Activated CD8-positive, alpha-beta T cell treated with anti-CD3 and anti-CD28 coated beads for 36 hours (primary cell): ENCODE measurements around the gene LY9. TPM values are rescaled to one million over a fixed set of nuclear protein-coding genes. Genes with fewer than 3 reads are reported as not detected.

Experiments
- ATAC-seq: fragments of 200-7000 bp; cut with Tn5 transposase; one replicate; pipeline ENCODE4 v1.10.0; 2021; ENCODE audit warnings: mild to moderate bottlenecking, moderate library complexity
- CTCF ChIA-PET: fragments of 350-600 bp; sonication (Branson Sonifier 250); formaldehyde crosslinking; loops from one replicate; lab custom pipeline; 2021; ENCODE audit warnings: antibody characterized with exemption; lab: Charles Lee
- POLR2A ChIA-PET: fragments of 350-600 bp; sonication (Branson Sonifier 250); formaldehyde crosslinking; loops from one replicate; lab custom pipeline; 2021; ENCODE audit warnings: antibody characterized with exemption; lab: Charles Lee
- DNase-seq: peaks from one replicate; pipeline ENCODE4 v3.0.0-alpha.2; 2020
- H3K27ac Mint-ChIP-seq: one replicate; pipeline ENCODE4 v1.8.0; 2021; ENCODE audit warnings: mild to moderate bottlenecking, mixed read lengths
- H3K27me3 Mint-ChIP-seq: one replicate; pipeline ENCODE4 v1.8.0; 2021; ENCODE audit warnings: mixed read lengths
- H3K36me3 Mint-ChIP-seq: one replicate; pipeline ENCODE4 v1.8.0; 2021; ENCODE audit warnings: low read depth, mixed read lengths
- H3K4me1 Mint-ChIP-seq: one replicate; pipeline ENCODE4 v1.8.0; 2021; ENCODE audit warnings: low read depth, mixed read lengths
- H3K4me3 Mint-ChIP-seq: one replicate; pipeline ENCODE4 v1.8.0; 2021; ENCODE audit warnings: mild to moderate bottlenecking, moderate library complexity, mixed read lengths
- H3K9me3 Mint-ChIP-seq: one replicate; pipeline ENCODE4 v1.8.0; 2021; ENCODE audit warnings: mixed read lengths
- CTCF ChIP-seq: fragments of 200-600 bp; IDR thresholded peaks from one replicate; pipeline ENCODE4 v1.8.0; 2022; ENCODE audit warnings: antibody characterized with exemption, mild to moderate bottlenecking
- intact Hi-C: fragments of 100-400 bp; cut with micrococcal nuclease; formaldehyde crosslinking; loops from one replicate; pipeline ENCODE4 v1.10.0; 2022
- total RNA-seq, 2 experiments: library from RNA; stranded (reverse); gene quantifications; one replicate each; pipeline ENCODE4 v1.2.3, GENCODE V29; 2021

Gene LY9
- total RNA-seq, 2 experiments from 2014 or later, result 19.1 to 19.5 TPM

DNA sequence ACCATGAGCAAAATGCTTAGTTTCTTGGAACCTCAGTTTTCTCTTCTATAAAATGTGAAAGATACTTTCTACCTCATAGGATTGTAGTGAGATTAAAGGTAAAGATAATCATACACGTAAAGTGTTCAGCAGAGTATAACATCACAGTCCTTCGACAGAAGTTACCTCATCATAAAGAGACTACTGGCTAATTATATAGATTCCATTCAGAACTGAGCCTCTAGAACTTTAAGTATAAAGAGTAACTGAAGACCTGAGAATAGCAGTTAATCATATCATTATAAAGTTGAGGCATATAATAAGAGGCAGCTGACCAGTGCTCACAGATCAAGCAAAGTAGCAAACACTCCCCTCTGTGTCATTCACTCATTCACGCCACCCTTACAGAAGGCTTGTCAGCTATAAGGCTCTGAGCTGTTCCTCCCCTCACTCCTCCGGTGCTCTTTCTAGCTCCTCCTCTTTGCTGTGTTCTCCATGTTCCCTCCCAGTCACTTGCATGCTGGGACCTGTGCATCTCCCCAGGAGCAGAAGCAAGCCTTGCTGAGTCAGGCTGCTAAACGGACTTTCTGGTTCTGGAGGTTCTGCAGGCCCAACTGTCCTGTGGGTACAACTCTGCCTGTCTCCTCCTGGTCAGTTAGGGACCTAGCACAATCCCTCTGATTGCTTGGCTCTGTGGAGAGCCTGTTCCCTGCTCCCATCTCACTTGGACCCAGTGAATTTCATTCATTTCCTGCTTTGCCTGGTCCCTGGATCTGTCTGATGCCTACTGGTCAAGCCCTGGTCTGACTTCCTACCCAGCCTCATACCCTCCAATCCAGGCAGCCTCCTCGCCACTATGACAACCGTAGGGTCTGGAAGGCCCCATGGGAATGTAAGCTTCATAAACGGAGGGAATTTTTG, 28.3 kb upstream of the LY9 start:
- Mint-ChIP-seq H3K4me1 (peaks cover 50% of the 10 kb centered on the region), H3K36me3 (peaks cover 7% of the 10 kb centered on the region), H3K27ac (peak overlapping the region; percentile 92), H3K27me3 (no peaks in the 10 kb centered on the region), H3K4me3 (peak overlapping the region; percentile 78), H3K9me3 (peaks cover 2% of the 10 kb centered on the region)
- POLR2A ChIA-PET, result interaction anchor here (0.8 to 3.0 kb wide), 25 partner anchors 9 to 90 kb away, joined by 3 to 17 read pairs (median 5); partner anchors contain the start of genes CD48 and SLAMF7
- intact Hi-C loops, result loop anchor here (1.0 to 2.0 kb wide), 3 partner anchors 19 to 85 kb away; no protein-coding TSS in a partner anchor
- CTCF ChIA-PET, result interaction anchor here (0.9 to 7.9 kb wide), 41 partner anchors 8 to 223 kb away, joined by 3 to 217 read pairs (median 11); partner anchors contain the start of genes CD48, ITLN2, LY9 and SLAMF7
- no peak for TF ChIP-seq CTCF
- ATAC-seq, result peak; percentile 83
- peak; percentile 69 for DNase-seq

- peak overlapping the region; percentile 92 for H3K27ac Mint-ChIP-seq
- H3K4me1 Mint-ChIP-seq, result peaks cover 51% of the 10 kb centered on the region
- ChIA-PET POLR2A (interaction anchor here (0.8 to 3.0 kb wide), 23 partner anchors 8 to 90 kb away, joined by 3 to 17 read pairs (median 5); partner anchors contain the start of genes CD48 and SLAMF7), CTCF (interaction anchor here (0.8 to 7.9 kb wide), 45 partner anchors 8 to 222 kb away, joined by 3 to 217 read pairs (median 7); partner anchors contain the start of genes CD48, ITLN2, LY9 and SLAMF7)
- peaks cover 7% of the 10 kb centered on the region for H3K36me3 Mint-ChIP-seq
- peaks cover 2% of the 10 kb centered on the region for H3K9me3 Mint-ChIP-seq
- no peaks in the 10 kb centered on the region for H3K27me3 Mint-ChIP-seq
- DNase-seq (peak; percentile 94), ATAC-seq (peak; percentile 80)
- intact Hi-C loops, result loop anchor here (1.0 to 2.0 kb wide), 3 partner anchors 20 to 85 kb away; no protein-coding TSS in a partner anchor
- H3K4me3 Mint-ChIP-seq, result peak overlapping the region; percentile 78
- peak; percentile 89 for TF ChIP-seq CTCF
Observed at GRCh38 chr1:160768295-160768657, 27.7 kb upstream of the LY9 start.

DNA sequence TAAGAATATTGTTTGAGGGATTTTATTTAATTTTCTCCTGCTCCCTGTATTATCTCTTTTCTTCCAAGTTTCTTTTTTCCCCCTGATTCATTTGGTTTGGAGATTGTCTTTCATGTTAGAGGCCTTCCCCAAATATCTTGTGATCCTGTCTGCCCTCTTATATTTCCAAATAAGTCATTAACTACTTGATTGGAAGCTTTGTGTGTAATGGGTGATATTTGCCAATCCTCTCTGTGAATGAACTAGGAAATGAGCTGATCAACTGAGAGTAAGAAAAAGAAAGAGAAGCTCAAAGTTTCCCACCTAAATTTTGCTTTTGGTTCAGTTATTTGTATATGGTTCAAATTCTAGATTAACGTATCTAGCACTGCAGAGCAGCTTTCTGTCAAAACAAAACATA, 23.6 kb upstream of the LY9 start:
- Mint-ChIP-seq H3K9me3 (no peaks in the 10 kb centered on the region), H3K4me1 (peaks cover 76% of the 10 kb centered on the region), H3K36me3 (no peaks in the 10 kb centered on the region), H3K27me3 (no peaks in the 10 kb centered on the region), H3K27ac (peak overlapping the region; percentile 4), H3K4me3 (no peak overlapping the region)
- ChIA-PET POLR2A (interaction anchor here (1.2 kb wide), 1 partner anchor 36 kb away, joined by 5 read pairs; no protein-coding TSS in a partner anchor), CTCF (interaction anchor here (0.8 to 11.1 kb wide), 14 partner anchors 9 to 182 kb away, joined by 3 to 186 read pairs (median 5); partner anchors contain the start of gene LY9)
- no peak for ATAC-seq
- intact Hi-C loops, result no loop called here
- no peak for TF ChIP-seq CTCF
- no peak for DNase-seq

GRCh38 chr1:160773093-160773492, 22.9 kb upstream of the LY9 start:
- H3K27me3 Mint-ChIP-seq, result no peaks in the 10 kb centered on the region
- no peaks in the 10 kb centered on the region for H3K9me3 Mint-ChIP-seq
- H3K4me3 Mint-ChIP-seq, result no peak overlapping the region
- no peak for DNase-seq
- ChIA-PET POLR2A (interaction anchor here (1.0 to 1.2 kb wide), 2 partner anchors 24 to 35 kb away, joined by 3 to 5 read pairs; no protein-coding TSS in a partner anchor), CTCF (interaction anchor here (0.8 to 11.1 kb wide), 12 partner anchors 22 to 181 kb away, joined by 3 to 186 read pairs (median 5); partner anchors contain the start of gene LY9)
- ATAC-seq, result no peak
- H3K27ac Mint-ChIP-seq, result peak overlapping the region; percentile 71
- H3K4me1 Mint-ChIP-seq, result peaks cover 72% of the 10 kb centered on the region
- no peak for TF ChIP-seq CTCF
- no peaks in the 10 kb centered on the region for H3K36me3 Mint-ChIP-seq
- intact Hi-C loops, result no loop called here
